AG09309 (cell line): ENCODE measurements around the gene GP1BB.

Source experiments
- DNase-seq: peaks from one replicate; pipeline ENCODE4 v3.0.0-alpha.2; 2010; ENCODE audit warnings: low read depth
- H3K4me3 ChIP-seq: 2 replicates; pipeline ENCODE4 v1.5.1; 2011; ENCODE audit warnings: mild to moderate bottlenecking, low read depth, low read length, moderate library complexity; ENCODE audit not compliant: control insufficient read depth
- TF ChIP-seq, protein P1 (sequence below): IDR thresholded peaks from 2 replicates; pipeline ENCODE4 v1.5.1; 2011; ENCODE audit warnings: mild to moderate bottlenecking, low read depth, low read length, inconsistent platforms; ENCODE audit not compliant: insufficient read depth, control insufficient read depth; ENCODE audit errors: missing control alignments

GP1BB gene

DNA sequence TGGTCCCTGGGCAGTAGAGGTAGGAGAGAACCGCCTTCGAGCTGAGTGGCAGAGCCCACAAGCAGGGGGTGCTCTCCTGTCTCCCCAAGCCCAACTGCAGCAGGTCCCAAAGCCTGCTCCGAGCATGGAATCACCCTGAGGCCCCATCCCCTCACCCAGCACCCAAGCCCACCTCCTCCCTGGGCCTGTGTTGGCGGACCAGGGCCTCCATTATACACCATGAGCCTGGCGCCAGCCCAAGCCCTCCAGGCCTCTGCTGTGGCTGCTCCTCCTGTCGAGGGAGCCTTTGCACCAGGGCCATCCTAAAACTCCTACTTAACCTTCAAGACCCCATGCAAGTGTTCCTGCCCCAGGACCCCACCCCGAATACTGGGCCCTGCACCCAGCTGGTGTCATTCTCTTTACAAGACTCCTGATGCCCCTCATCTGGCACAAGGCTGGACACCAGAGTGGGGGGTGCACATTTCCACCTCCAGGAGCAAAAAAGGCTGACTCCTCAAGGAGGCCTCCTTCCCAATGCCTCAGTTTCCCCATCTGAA lies 16.6 kb downstream of the GP1BB start:
- no peak overlapping the region for H3K4me3 ChIP-seq
- DNase-seq, result no peak
- TF ChIP-seq, protein P1, sequence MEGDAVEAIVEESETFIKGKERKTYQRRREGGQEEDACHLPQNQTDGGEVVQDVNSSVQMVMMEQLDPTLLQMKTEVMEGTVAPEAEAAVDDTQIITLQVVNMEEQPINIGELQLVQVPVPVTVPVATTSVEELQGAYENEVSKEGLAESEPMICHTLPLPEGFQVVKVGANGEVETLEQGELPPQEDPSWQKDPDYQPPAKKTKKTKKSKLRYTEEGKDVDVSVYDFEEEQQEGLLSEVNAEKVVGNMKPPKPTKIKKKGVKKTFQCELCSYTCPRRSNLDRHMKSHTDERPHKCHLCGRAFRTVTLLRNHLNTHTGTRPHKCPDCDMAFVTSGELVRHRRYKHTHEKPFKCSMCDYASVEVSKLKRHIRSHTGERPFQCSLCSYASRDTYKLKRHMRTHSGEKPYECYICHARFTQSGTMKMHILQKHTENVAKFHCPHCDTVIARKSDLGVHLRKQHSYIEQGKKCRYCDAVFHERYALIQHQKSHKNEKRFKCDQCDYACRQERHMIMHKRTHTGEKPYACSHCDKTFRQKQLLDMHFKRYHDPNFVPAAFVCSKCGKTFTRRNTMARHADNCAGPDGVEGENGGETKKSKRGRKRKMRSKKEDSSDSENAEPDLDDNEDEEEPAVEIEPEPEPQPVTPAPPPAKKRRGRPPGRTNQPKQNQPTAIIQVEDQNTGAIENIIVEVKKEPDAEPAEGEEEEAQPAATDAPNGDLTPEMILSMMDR, result no peak

DNA sequence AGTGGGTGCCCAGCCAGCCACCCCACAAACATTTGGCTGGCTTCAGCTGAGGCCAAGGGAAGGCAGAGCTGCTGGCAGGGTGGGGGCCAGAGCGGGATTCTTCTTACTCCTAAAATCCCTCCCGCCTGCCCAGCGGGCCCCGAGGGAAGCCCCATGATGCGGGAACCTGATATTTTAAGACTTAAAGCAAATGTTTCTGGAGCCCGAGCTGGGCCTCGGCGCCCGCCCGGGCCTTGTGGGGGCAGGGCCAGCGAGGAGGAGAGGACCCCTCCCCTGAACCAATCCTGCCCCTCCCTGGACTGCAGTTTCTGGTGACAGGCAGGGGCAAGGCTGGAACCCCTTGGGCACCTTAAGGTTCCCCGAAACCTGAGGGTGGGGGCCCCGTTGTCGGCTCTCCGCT lies 17.2 kb downstream of the GP1BB start:
- DNase-seq, result no peak
- TF ChIP-seq, protein P1, result no peak
- H3K4me3 ChIP-seq, result no peak overlapping the region

DNA sequence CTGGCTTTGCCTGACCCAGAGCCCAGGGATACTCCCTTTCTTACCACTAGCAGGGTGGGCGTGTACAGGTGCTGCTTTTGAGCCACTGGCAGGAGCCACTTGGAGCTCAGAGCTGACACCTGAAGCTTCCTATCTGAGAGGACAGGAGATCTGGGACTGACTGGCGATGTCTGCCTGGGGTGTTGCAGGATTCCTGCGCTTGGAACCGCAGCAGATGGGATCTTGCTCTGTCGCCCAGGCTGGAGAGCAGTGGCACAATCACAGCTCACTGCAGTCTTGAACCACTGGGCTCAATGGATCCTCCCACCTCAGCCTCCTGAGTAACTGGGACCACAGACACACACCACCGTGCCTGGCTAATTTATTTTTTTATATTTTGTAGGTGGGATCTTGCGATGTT lies 17.7 kb downstream of the GP1BB start:
- no peak overlapping the region for H3K4me3 ChIP-seq

DNA sequence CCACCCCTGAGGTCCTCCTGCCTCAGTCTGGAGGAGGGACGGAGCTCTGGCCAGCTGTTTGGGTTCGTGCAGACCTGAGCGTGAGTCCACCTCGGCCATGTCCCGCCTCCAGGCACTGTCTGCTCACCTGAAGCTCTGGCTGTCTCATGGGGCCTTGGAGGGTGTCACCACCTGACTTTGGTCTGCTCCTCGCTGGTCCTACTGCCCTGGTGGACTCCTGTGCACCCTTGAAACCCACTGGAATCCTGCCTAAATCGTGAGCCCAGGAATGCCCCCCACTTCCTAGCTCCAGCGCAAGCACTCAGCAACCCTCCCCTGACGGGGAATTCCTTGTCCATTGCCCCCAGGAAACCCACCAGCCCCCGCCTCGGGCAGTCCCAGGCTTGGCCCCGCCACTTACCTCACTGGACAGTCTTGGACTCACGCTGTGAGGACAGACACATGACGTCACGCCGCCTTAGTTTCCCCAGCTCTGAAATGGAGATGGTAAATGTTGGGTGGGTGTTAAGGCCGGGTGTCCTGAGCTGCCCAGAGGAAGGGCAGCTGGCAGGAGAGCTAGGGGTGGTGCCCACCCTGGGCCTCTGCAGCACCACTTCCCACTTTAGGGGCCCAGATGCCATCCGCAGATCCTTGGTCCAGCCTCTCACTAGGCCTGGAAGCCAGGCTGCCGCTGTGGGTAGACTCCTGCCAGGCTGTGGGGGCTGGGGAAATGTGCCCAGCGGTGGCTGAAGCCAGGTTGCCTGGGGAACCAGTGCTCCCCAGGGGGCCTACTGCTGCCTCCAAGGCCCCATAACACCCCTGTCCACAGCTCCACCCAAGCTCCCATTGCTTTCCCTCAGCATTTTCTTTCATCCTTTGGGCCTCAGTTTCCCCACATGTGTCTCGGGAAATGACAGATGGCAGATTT lies 19.1 kb downstream of the GP1BB start:
- DNase-seq, result no peak
- TF ChIP-seq, protein P1, result no peak
- H3K4me3 ChIP-seq, result no peak overlapping the region

More for the DNA sequence above, 17.7 kb downstream of the GP1BB start:
- TF ChIP-seq, protein P1, result no peak
- DNase-seq, result no peak

DNA sequence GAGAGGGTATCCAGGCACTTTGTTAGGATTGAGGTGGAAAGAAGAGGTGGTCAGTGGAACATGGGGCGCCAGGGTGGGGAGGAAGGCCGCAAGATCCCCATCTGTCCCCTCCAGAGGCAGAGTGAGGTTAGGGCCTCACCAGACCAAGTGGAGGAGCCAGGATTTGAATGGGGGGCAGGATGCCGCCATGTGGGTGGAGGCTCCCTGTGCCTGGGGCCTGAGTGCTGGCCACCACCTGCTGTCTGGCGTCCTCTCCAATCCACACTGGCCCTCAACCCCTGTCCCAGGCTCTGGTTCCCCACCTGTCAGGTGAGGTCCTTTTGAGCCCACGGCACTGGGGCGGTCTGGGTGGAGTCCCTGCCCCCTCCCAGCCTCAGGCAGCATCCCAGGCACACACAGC lies 19.7 kb downstream of the GP1BB start:
- DNase-seq, result no peak
- TF ChIP-seq, protein P1, result no peak
- H3K4me3 ChIP-seq, result no peak overlapping the region

DNA sequence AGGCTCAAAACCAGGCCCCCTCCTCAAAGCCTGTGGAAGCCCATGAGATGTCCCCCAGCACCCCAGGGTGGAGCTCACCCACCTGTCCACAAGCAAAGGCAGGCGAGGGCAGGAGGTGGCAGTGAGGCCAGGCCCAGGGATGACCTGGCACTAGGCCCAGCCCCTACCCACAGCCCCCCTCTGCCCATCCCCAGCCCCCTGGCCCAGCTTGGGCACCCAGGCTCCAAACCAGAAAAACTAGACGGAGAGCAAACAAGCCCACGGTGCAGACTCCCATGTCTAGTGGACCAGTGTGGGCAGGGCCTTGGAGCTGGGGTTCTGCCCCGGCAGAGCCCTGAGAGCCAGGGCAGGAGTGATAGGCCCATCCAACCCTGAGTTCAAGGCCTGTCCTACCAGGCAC lies 20.3 kb downstream of the GP1BB start:
- DNase-seq, result no peak

More for the DNA sequence above, 20.3 kb downstream of the GP1BB start:
- H3K4me3 ChIP-seq, result no peak overlapping the region
- TF ChIP-seq, protein P1, result no peak
